Activated T-cell treated with anti-CD3 and anti-CD28 coated beads for 1 hour (primary cell): Measurements from ENCODE around the gene LRGUK.
"Not testable (repeated sequence)": the region's sequence is repeated elsewhere in the genome, so short reads cannot be mapped to it uniquely, and the experiment has no call there.

Experiments
- DNase-seq: peaks from one replicate; pipeline ENCODE4 v3.0.0-alpha.2; 2020; ENCODE audit warnings: low read depth

The LRGUK gene

GRCh38 chr7:134187893-134188292 is 60.8 kb downstream of the LRGUK start:
- no peak for DNase-seq

- DNase-seq: no peak
Measured at GRCh38 chr7:134188311-134188710, 61.2 kb downstream of the LRGUK start.

- no peak for DNase-seq
Measured at GRCh38 chr7:134189559-134189958, 62.4 kb downstream of the LRGUK start.

GRCh38 chr7:134191876-134192275 is 64.7 kb downstream of the LRGUK start:
- no peak for DNase-seq

- DNase-seq: no peak
Measured at GRCh38 chr7:134193240-134193639, 66.1 kb downstream of the LRGUK start.

- no peak for DNase-seq
Measured at GRCh38 chr7:134195252-134195651, 68.1 kb downstream of the LRGUK start.

- no peak for DNase-seq
Measured at GRCh38 chr7:134196439-134196838, 69.3 kb downstream of the LRGUK start.

- no peak for DNase-seq
Measured at GRCh38 chr7:134197345-134197744, 70.2 kb downstream of the LRGUK start.

GRCh38 chr7:134200970-134201369 is 73.8 kb downstream of the LRGUK start:
- no peak for DNase-seq

- no peak for DNase-seq
Measured at GRCh38 chr7:134201569-134202261, 74.6 kb downstream of the LRGUK start.

GRCh38 chr7:134203186-134203889 is 76.2 kb downstream of the LRGUK start:
- DNase-seq: no peak

- DNase-seq: no peak
Measured at GRCh38 chr7:134209322-134210015, 82.3 kb downstream of the LRGUK start.

- no peak for DNase-seq
Measured at GRCh38 chr7:134210227-134210626, 83.1 kb downstream of the LRGUK start.

- no peak for DNase-seq
Measured at GRCh38 chr7:134210976-134211663, 84.0 kb downstream of the LRGUK start.

- DNase-seq: no peak
Measured at GRCh38 chr7:134211817-134212216, 84.7 kb downstream of the LRGUK start.

- DNase-seq: no peak
Measured at GRCh38 chr7:134212576-134213546, 85.7 kb downstream of the LRGUK start.

GRCh38 chr7:134220236-134220635 is 93.1 kb downstream of the LRGUK start:
- no peak for DNase-seq

- DNase-seq: not testable (repeated sequence)
Measured at GRCh38 chr7:134231296-134231695, 104.2 kb downstream of the LRGUK start.

- DNase-seq: no peak
Measured at GRCh38 chr7:134234216-134234615, 107.1 kb downstream of the LRGUK start.

- DNase-seq: no peak
Measured at GRCh38 chr7:134245253-134245652, 118.1 kb downstream of the LRGUK start.

- DNase-seq: no peak
Measured at GRCh38 chr7:134246347-134246746, 119.2 kb downstream of the LRGUK start.
